ENCODE results near the gene SORCS1. TPM values are rescaled to one million over a fixed set of nuclear protein-coding genes. Genes with fewer than 3 reads are reported as not detected.

SORCS1 gene
- total and polyA plus RNA-seq, 2 donors (not counting 1 experiment from before 2014, with no cell fraction given): not detected

DNA sequence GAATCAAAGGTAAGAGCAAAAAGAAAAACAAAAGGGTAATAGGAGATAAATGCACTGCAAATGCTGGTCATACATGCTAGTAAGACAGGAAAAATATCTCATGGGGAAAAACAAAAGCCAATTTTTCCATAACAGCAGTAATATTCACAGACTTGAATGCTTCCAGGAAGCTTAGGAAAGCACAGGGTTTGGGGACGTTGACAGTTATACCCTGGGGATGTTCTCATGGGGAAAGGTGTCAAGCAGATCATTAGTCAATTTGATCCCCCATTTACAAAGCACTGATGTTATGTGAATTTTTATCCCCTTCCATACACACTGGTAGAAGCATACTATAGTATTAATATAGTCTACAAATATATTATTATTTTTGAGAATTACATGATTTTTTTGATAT, 232.7 kb downstream of the SORCS1 start:
- Histone ChIP-seq H3K79me2 (ENCODE audit: control insufficient read depth, insufficient read depth, low read length) (no peaks in the 10 kb centered on the region), H2AFZ (ENCODE audit: insufficient read depth, low read depth, low read length, poor library complexity, severe bottlenecking) (no peak overlapping the region), H3K9ac (ENCODE audit: low read length) (no peak overlapping the region), H3K4me1 (ENCODE audit: control insufficient read depth in 2 of 2, insufficient read depth in 2 of 2, low read length in 2 of 2) (peaks cover 10 to 16% of the 10 kb centered on the region in 2 donors), H3K4me3 (ENCODE audit: control extremely low read depth in 1 of 5, extremely low read depth in 1 of 5, insufficient read depth in 1 of 5, low read depth in 2 of 5, low read length in 4 of 5) (no peak overlapping the region), H3K27me3 (replicated peaks in 1 of 4; ENCODE audit: control extremely low read depth in 1 of 4, control insufficient read depth in 3 of 4, insufficient read depth in 4 of 4, low read length in 3 of 4) (no peaks in the 10 kb centered on the region), H3K9me3 (ENCODE audit: control extremely low read depth in 1 of 3, control insufficient read depth in 2 of 3, insufficient read depth in 1 of 3, low read length in 2 of 3) (peaks cover 0 to 4% (median 0%) of the 10 kb centered on the region in 3 donors), H3K36me3 (replicated peaks in 1 of 2; ENCODE audit: control extremely low read depth in 1 of 2, control insufficient read depth in 1 of 2, extremely low read depth in 1 of 2, insufficient read depth in 2 of 2, low read length in 1 of 2) (no peaks in the 10 kb centered on the region), H3K4me2 (replicated peaks; ENCODE audit: low read depth, low read length, poor library complexity, severe bottlenecking) (no peak overlapping the region), H4K20me1 (ENCODE audit: control insufficient read depth, insufficient read depth, low read length, poor library complexity, severe bottlenecking) (no peaks in the 10 kb centered on the region), H3K27ac (ENCODE audit: low read length in 2 of 2) (no peak overlapping the region)
- ChIA-PET POLR2A (no interaction called here), CTCF (no interaction called here)
- Mint-ChIP-seq H3K4me1 (peaks cover 18% of the 10 kb centered on the region), H3K27ac (no peak overlapping the region), H3K4me3 (no peak overlapping the region), H3K9me3 (ENCODE audit: insufficient read depth) (no peaks in the 10 kb centered on the region), H3K27me3 (no peaks in the 10 kb centered on the region)
- no peak for ATAC-seq (ENCODE audit: low read depth)
- no CpG with 5 or more reads among the region's 1 CpG for WGBS (ENCODE audit: insufficient coverage)
- no peak for TF ChIP-seq EZH2 (IDR thresholded peaks at IDR 0.05; ENCODE audit: borderline replicate concordance, insufficient read depth, low read depth, low read length, poor library complexity, severe bottlenecking)
- TF ChIP-seq, protein P1, sequence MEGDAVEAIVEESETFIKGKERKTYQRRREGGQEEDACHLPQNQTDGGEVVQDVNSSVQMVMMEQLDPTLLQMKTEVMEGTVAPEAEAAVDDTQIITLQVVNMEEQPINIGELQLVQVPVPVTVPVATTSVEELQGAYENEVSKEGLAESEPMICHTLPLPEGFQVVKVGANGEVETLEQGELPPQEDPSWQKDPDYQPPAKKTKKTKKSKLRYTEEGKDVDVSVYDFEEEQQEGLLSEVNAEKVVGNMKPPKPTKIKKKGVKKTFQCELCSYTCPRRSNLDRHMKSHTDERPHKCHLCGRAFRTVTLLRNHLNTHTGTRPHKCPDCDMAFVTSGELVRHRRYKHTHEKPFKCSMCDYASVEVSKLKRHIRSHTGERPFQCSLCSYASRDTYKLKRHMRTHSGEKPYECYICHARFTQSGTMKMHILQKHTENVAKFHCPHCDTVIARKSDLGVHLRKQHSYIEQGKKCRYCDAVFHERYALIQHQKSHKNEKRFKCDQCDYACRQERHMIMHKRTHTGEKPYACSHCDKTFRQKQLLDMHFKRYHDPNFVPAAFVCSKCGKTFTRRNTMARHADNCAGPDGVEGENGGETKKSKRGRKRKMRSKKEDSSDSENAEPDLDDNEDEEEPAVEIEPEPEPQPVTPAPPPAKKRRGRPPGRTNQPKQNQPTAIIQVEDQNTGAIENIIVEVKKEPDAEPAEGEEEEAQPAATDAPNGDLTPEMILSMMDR (IDR thresholded peaks at IDR 0.05): no peak
- no peak for DNase-seq
- intact Hi-C loops (cut with micrococcal nuclease): no loop called here

DNA sequence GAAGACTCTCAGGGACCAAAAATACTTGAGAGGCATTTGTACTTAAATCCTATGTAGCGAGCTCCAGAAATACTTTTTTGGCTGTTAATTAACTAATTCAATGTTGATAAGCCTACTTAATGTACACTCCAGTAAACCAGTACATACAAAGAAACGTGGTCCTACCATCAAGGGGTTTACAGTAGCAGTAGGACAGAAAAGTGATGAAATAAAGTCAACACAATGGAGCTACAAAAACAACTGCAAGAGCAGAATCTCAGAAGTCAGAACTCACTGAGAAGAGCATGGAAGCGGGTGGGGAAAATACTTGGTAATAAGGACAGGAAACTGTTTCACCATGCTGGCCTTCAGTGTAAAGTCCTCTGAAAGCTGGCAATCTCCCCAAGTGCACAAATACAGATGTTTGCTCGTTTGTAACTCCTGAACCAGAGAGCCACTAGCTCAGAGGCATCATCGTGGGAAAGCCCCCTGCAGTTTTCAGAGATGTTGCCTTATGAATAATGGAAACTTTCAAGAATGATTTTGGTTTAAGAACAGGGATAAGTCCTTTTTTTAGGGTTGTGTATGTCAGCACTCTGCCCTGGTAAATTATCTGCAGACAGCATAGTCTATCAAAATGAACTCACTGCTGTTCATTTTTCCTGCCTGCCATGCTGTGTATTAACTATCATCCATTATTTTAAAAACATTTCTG, 233.2 kb downstream of the SORCS1 start:
- DNase-seq (no peak), ATAC-seq (ENCODE audit: low read depth) (no peak)
- Mint-ChIP-seq H3K4me3 (no peak overlapping the region), H3K9me3 (ENCODE audit: insufficient read depth) (no peaks in the 10 kb centered on the region), H3K4me1 (peaks cover 12% of the 10 kb centered on the region), H3K27ac (no peak overlapping the region), H3K27me3 (no peaks in the 10 kb centered on the region)
- Histone ChIP-seq H3K4me1 (ENCODE audit: control insufficient read depth in 2 of 2, insufficient read depth in 2 of 2, low read length in 2 of 2) (peaks cover 10 to 13% of the 10 kb centered on the region in 2 donors), H3K9me3 (ENCODE audit: control extremely low read depth in 1 of 3, control insufficient read depth in 2 of 3, insufficient read depth in 1 of 3, low read length in 2 of 3) (peaks cover 0 to 4% (median 0%) of the 10 kb centered on the region in 3 donors), H3K27me3 (replicated peaks in 1 of 4; ENCODE audit: control extremely low read depth in 1 of 4, control insufficient read depth in 3 of 4, insufficient read depth in 4 of 4, low read length in 3 of 4) (no peaks in the 10 kb centered on the region), H3K9ac (ENCODE audit: low read length) (no peak overlapping the region), H3K4me2 (replicated peaks; ENCODE audit: low read depth, low read length, poor library complexity, severe bottlenecking) (no peak overlapping the region), H2AFZ (ENCODE audit: insufficient read depth, low read depth, low read length, poor library complexity, severe bottlenecking) (no peak overlapping the region), H3K36me3 (replicated peaks in 1 of 2; ENCODE audit: control extremely low read depth in 1 of 2, control insufficient read depth in 1 of 2, extremely low read depth in 1 of 2, insufficient read depth in 2 of 2, low read length in 1 of 2) (no peaks in the 10 kb centered on the region), H4K20me1 (ENCODE audit: control insufficient read depth, insufficient read depth, low read length, poor library complexity, severe bottlenecking) (no peaks in the 10 kb centered on the region), H3K27ac (ENCODE audit: low read length in 2 of 2) (no peak overlapping the region), H3K4me3 (ENCODE audit: control extremely low read depth in 1 of 5, extremely low read depth in 1 of 5, insufficient read depth in 1 of 5, low read depth in 2 of 5, low read length in 4 of 5) (no peak overlapping the region), H3K79me2 (ENCODE audit: control insufficient read depth, insufficient read depth, low read length) (no peaks in the 10 kb centered on the region)
- 53% methylated on average over 3 of the region's 5 CpGs for WGBS (ENCODE audit: insufficient coverage)
- POLR2A ChIA-PET: no interaction called here
- intact Hi-C loops (cut with micrococcal nuclease): no loop called here
- TF ChIP-seq, protein P1 (IDR thresholded peaks at IDR 0.05): no peak
- no peak for TF ChIP-seq EZH2 (IDR thresholded peaks at IDR 0.05; ENCODE audit: borderline replicate concordance, insufficient read depth, low read depth, low read length, poor library complexity, severe bottlenecking)
- CTCF ChIA-PET: interaction anchor here (0.6 kb wide), 1 partner anchor 745 kb away, joined by 3 read pairs; no protein-coding TSS in a partner anchor
